ENCODE data around the gene LAMC1.

DNA sequence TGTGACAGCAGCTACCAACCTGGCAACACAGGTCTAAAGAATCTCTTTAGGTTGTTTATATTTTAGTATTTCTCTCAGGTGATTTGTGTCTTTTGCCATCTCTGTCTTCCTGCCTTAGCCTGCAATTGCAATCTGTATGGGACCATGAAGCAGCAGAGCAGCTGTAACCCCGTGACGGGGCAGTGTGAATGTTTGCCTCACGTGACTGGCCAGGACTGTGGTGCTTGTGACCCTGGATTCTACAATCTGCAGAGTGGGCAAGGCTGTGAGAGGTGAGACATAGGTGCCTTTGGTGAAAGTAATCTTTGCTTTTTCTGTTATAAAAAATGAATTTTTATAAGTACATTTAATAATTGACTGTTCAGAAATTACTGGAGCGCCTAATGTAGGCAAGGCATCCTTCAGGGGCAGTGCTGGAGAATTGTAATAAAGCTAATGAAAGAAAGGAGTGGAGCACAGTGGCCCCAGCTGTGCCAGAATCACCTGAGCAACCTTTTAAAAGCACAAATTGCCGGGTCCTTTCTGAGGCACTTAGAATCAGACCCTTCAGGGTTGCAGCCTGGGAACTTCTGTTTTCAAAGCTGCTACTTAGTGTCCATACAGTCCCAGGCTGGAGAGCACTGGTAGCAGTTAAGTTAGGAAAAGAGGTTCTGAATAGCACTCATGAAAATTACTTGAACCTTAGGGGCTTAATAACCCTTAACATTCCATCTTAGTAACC, 102.2 kb downstream of the LAMC1 start:
- TF ChIP-seq EZH2 (IDR thresholded peaks at IDR 0.05; ENCODE audit: low read depth, unreplicated experiment) (no peak), POLR2AphosphoS5 (IDR thresholded peaks at IDR 0.05; ENCODE audit: low read depth) (no peak), EZH2phosphoT487 (IDR thresholded peaks at IDR 0.05; ENCODE audit: unreplicated experiment) (no peak), CREB1 (CRISPR knock-in tag; IDR thresholded peaks at IDR 0.05; ENCODE audit: low read depth) (no peak), ZNF331 (CRISPR knock-in tag; IDR thresholded peaks at IDR 0.05; ENCODE audit: low read depth) (no peak), STAT1 (IDR thresholded peaks at IDR 0.05; ENCODE audit: unreplicated experiment) (no peak), JUNB (IDR thresholded peaks at IDR 0.05; ENCODE audit: unreplicated experiment) (no peak)
- TF ChIP-seq, protein P1, sequence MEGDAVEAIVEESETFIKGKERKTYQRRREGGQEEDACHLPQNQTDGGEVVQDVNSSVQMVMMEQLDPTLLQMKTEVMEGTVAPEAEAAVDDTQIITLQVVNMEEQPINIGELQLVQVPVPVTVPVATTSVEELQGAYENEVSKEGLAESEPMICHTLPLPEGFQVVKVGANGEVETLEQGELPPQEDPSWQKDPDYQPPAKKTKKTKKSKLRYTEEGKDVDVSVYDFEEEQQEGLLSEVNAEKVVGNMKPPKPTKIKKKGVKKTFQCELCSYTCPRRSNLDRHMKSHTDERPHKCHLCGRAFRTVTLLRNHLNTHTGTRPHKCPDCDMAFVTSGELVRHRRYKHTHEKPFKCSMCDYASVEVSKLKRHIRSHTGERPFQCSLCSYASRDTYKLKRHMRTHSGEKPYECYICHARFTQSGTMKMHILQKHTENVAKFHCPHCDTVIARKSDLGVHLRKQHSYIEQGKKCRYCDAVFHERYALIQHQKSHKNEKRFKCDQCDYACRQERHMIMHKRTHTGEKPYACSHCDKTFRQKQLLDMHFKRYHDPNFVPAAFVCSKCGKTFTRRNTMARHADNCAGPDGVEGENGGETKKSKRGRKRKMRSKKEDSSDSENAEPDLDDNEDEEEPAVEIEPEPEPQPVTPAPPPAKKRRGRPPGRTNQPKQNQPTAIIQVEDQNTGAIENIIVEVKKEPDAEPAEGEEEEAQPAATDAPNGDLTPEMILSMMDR (conservative IDR thresholded peaks at IDR 0.05; ENCODE audit: low read depth in 2 of 2): no peak
- TF ChIP-seq, protein P2, sequence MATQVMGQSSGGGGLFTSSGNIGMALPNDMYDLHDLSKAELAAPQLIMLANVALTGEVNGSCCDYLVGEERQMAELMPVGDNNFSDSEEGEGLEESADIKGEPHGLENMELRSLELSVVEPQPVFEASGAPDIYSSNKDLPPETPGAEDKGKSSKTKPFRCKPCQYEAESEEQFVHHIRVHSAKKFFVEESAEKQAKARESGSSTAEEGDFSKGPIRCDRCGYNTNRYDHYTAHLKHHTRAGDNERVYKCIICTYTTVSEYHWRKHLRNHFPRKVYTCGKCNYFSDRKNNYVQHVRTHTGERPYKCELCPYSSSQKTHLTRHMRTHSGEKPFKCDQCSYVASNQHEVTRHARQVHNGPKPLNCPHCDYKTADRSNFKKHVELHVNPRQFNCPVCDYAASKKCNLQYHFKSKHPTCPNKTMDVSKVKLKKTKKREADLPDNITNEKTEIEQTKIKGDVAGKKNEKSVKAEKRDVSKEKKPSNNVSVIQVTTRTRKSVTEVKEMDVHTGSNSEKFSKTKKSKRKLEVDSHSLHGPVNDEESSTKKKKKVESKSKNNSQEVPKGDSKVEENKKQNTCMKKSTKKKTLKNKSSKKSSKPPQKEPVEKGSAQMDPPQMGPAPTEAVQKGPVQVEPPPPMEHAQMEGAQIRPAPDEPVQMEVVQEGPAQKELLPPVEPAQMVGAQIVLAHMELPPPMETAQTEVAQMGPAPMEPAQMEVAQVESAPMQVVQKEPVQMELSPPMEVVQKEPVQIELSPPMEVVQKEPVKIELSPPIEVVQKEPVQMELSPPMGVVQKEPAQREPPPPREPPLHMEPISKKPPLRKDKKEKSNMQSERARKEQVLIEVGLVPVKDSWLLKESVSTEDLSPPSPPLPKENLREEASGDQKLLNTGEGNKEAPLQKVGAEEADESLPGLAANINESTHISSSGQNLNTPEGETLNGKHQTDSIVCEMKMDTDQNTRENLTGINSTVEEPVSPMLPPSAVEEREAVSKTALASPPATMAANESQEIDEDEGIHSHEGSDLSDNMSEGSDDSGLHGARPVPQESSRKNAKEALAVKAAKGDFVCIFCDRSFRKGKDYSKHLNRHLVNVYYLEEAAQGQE (IDR thresholded peaks at IDR 0.05; ENCODE audit: unreplicated experiment): no peak

Measured in GM23338 (cell line).